Stimulated activated CD4-positive, alpha-beta T cell treated with anti-CD3 and anti-CD28 coated beads, Interleukin-4, amount 100 ng/mL, for 1 hour (primary cell): Measurements from ENCODE around the gene CCSER1.
"Not testable (repeated sequence)": the region's sequence is repeated elsewhere in the genome, so short reads cannot be mapped to it uniquely, and the experiment has no call there.

ENCODE experiments used
- DNase-seq: peaks from one replicate; pipeline ENCODE4 v3.0.0-alpha.2; 2020

The CCSER1 gene

GRCh38 chr4:90456891-90457290 is 329.7 kb downstream of the CCSER1 start:
- no peak for DNase-seq

DNA sequence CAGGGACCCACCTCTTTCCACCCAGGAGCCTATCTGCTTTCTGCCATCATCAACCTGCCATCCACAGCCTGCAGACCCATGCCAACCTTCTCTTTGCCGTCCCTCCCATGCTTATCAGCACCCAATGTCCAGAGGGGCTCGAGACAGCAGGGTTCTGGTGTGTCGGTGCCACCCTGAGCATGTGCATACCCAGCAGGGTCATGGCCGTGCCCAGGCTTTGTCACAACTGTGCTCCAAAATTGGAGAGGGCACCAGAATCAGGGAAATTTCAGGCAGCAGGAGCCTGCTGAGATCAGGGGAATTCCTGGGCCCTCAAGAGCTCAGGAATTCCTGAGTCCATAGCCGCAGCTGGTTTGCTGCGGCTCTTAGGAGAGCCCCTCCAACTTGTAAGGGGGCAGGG is 330.6 kb downstream of the CCSER1 start:
- no peak for DNase-seq

DNA sequence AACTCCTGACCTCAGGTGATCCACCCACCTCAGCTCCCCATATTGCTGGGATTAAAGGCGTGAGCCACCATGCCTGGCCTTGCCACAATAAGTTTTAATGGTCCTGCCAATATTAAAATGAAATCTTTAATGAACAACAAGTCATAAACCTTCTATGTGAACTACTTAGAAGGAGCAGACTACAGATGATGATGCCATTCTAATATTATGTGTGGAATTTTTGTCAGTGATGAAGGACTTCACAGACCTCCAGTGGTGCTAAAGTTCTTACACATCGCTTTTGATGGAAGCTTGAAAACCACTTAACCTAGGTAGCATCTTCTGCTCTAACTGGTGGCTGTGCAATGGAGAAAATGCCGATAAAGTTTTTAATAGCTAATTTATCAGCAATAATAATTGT is 331.4 kb downstream of the CCSER1 start:
- no peak for DNase-seq

DNA sequence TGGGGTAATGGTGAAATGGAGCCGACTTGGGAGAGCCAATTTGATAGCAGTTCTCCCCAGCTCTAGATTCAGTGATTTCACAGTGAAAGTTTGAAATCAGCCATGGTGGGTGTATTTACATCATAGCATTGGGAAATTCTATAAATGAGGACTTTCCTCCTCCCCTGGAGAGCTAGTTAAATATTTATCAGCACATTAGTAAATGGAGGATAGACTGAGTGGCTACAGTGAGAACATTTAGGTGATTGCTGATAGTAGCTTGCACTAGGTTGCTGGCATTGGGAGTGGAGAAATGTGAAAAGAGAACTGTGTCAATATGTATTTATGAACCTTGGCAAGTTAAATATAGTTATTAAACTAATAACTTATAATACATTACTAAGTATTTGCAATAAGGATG is 347.3 kb downstream of the CCSER1 start:
- no peak for DNase-seq

DNA sequence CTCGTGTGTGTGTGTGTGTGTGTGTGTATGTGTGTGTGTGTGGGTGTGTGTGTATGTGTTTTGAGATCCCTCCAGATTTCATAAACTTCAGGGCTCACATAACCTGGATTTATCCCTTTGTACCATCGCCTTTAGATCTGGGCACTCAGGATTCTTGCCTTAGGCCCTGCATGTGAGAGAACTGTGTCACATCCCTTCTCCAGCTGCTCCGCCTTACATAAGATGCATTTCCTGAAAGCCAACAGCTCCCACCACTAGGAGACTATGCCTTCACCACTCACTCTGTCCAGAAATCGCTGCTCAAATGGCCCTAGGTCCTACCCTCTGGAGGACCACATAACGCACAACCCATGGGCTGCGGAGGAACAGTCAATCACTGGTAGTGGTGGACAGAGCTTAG is 348.8 kb downstream of the CCSER1 start:
- DNase-seq, result no peak

- no peak for DNase-seq
Measured at GRCh38 chr4:90476586-90476985, 349.4 kb downstream of the CCSER1 start.

DNA sequence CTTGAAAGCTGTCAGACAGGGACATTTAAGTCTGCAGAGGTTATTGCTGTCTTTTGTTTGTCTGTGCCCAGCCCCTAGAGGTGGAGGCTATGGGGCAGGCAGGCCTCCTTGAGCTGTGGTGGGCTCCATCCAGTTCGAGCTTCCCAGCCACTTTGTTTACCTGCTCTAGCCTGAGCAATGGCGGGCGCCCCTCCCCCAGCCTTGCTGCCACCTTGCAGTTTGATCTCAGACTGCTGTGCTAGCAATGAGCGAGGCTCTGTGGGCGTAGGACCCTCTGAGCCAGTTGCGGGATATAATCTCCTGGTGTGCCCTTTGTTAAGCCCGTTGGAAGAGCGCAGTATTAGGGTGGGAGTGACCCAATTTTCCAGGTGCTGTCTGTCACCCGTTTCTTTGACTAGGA is 357.7 kb downstream of the CCSER1 start:
- DNase-seq, result not testable (repeated sequence)

DNA sequence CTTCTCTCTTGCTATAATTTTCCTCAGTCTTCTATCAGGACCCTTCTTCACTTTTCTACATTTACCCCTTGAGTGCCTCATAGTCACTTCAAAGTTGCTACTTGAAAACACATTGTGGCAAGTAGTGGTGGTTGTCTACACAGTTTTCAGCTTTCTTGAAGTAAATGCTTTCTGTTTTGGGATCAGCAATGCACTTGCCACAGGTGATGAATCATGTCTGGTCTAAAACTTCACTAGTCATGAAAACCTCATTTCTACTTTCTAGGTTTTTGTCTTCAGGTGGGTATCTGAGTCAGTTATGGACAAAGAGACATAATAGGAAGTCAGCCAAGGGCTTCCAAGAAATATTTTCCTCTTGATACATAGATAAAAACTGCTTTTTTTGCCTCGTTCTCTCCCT is 359.2 kb downstream of the CCSER1 start:
- no peak for DNase-seq

DNA sequence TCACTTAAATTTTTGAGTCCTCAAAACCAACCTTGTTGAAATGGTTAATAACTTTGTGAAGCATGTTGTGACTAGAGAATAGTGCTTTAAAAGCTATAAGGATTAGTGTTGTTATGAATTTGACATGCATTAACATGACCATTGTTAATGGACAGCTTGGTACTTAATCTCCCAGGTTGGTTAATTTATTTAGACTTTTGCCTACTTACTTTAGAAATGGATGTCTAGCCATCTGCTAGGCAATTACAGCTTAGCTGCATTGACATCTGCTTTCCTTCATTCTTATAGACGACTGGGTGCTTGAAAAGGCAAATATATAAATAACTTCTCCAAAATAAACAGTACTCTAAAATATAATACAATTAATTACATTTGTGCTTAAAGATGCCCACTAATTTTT is 368.0 kb downstream of the CCSER1 start:
- no peak for DNase-seq

GRCh38 chr4:90495936-90496335 is 368.7 kb downstream of the CCSER1 start:
- no peak for DNase-seq

- DNase-seq, result no peak
Measured at GRCh38 chr4:90498175-90498574, 371.0 kb downstream of the CCSER1 start.

- DNase-seq, result no peak
Measured at GRCh38 chr4:90503677-90504076, 376.5 kb downstream of the CCSER1 start.

DNA sequence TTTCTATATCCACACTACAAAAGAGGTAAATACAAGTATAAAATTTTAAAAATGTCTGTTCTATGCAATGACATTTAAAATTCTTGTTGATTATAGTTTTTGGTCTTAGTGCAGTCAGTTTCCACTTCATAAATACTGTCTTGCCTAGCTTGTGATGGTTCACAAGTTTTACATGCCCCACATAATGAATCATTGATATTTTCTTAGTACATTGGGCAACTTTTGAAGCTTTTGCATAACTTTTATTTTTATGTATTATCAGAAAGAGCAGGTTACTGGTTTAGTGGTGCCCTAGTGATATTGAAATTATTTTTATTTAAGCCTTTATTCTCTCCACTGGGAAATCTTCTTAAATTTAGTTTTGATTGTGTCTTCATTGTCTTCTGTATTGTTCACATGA is 388.0 kb downstream of the CCSER1 start:
- DNase-seq, result no peak

DNA sequence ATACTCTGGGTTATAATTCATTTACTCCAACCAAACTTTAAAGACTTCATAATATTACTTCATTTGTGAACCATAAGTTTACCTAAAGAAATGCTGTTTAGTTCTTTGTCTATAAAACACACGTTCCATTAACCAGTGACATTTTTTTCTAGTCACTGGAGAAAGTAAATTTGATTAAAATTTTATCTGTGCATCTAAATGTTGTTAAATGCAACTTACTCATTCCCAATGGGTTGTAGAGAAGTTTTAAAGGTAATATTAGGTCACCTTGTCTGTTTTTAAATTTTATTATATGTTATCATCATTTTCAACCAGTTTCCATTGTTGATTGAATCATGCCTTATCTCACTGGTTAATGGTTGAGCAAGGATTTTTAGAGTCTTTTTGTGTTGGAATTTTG is 401.4 kb downstream of the CCSER1 start:
- DNase-seq, result no peak

GRCh38 chr4:90536408-90536807 is 409.2 kb downstream of the CCSER1 start:
- DNase-seq, result no peak

DNA sequence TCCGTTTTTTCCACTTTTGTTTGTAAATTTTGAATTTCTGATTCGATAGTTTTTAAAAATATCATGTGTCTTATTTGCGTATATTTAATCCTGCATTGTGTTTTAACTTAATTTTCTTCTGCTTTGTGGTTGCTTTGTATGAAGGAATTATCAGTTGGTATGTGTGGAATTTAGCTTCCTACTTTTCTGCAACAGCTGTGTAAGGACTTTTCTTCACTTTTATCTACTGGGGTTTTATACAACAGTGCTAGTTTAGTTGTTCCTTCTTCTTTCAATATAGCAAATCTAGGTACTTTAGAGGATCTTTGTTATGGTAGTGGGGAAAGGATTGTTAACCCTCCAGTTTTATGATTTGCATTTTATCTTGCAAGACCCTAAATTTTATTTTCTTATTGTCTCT is 410.3 kb downstream of the CCSER1 start:
- no peak for DNase-seq

DNA sequence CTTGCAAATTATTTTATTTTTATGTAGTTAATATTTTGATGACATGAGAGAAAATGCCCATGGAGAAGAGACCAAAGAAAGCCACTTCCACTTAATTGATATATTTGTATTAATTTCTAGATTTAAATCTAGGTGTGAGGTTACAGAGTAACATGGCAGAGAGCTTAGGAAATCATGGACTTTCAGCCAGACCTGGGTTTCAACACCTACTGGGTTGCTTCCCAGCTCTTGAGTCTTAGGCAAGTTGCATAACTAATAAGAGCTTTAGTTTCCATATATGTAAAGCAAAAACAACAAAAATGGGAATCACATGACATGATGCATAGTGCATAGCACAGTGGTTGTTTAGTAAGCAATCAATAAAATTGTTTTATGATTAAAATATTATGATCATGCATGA is 413.3 kb downstream of the CCSER1 start:
- DNase-seq, result no peak

- DNase-seq, result no peak
Measured at GRCh38 chr4:90542216-90542615, 415.0 kb downstream of the CCSER1 start.

GRCh38 chr4:90543419-90544170 is 416.4 kb downstream of the CCSER1 start:
- DNase-seq, result no peak

- DNase-seq, result no peak
Measured at GRCh38 chr4:90544532-90545045, 417.4 kb downstream of the CCSER1 start.

- DNase-seq, result no peak
Measured at GRCh38 chr4:90545380-90545779, 418.2 kb downstream of the CCSER1 start.

DNA sequence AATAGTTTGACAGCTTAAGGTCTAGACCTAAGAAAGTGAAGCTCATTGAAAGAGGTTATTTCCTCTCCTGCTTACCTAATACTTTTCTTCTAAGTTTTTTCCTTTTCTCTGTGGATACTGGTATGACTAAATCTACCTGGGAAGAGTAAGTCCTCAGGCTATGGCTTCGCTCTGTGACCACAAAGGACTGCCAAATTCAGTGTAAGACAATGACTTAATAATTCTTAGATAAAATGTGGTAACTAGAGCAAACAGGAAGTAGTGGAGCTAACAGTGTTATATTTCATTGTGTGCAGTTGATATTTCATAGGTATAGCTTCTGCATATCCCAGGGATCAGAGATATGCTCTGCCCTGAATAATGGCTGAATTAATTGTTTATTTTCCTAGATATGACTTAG is 418.9 kb downstream of the CCSER1 start:
- DNase-seq, result no peak

DNA sequence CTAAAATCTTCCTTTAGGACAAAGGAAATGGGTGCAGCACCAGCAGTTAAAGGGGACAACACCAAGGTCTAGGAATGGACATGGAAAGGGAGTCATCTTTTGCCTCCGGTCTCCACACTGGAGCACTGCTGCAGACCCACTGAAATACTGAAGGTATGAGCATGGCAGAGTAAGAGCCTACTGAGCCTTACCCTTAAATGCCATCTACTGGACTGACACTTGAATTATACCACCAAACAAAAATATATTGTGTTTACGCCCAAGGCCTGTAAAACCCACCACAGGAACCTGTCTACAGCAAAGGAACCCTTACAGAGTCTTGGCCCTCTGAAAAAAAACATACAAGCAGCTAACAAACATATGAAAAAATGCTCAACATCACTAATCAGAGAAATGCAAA is 443.4 kb downstream of the CCSER1 start:
- no peak for DNase-seq

- DNase-seq, result no peak
Measured at GRCh38 chr4:90572996-90573395, 445.8 kb downstream of the CCSER1 start.

GRCh38 chr4:90575371-90575770 is 448.2 kb downstream of the CCSER1 start:
- no peak for DNase-seq
